Neural progenitor cell (in vitro differentiated cells): ENCODE results near the gene TUBD1. TPM values are rescaled to one million over a fixed set of nuclear protein-coding genes. Genes with fewer than 3 reads are reported as not detected.

Source experiments
- DNase-seq: peaks from one replicate; pipeline ENCODE4 v3.0.0-alpha.2; 2016; ENCODE audit warnings: low spot score
- H2AFZ ChIP-seq: fragments of 200-600 bp; sonication (generic); replicated peaks from 2 replicates; pipeline ENCODE4 v1.6.1; 2016; ENCODE audit warnings: antibody characterized with exemption
- H3F3A ChIP-seq: fragments of 200-600 bp; sonication (generic); 2 replicates; pipeline ENCODE4 v1.6.1; 2016; ENCODE audit warnings: antibody characterized with exemption, low read depth
- H3K27ac ChIP-seq: fragments of 200-600 bp; sonication (generic); 2 replicates; pipeline ENCODE4 v1.5.1; 2016; ENCODE audit warnings: mild to moderate bottlenecking
- H3K27me3 ChIP-seq: fragments of 200-600 bp; sonication (generic); 2 replicates; pipeline ENCODE4 v1.6.1; 2016; ENCODE audit warnings: mild to moderate bottlenecking, moderate library complexity
- H3K36me3 ChIP-seq: fragments of 200-600 bp; sonication (generic); 2 replicates; pipeline ENCODE4 v1.5.1; 2016
- H3K4me1 ChIP-seq: fragments of 200-600 bp; sonication (generic); 2 replicates; pipeline ENCODE4 v1.6.1; 2016; ENCODE audit warnings: mixed run types
- H3K4me2 ChIP-seq: fragments of 200-600 bp; sonication (generic); 2 replicates; pipeline ENCODE4 v1.6.1; 2016
- H3K4me3 ChIP-seq: fragments of 200-600 bp; sonication (generic); 2 replicates; pipeline ENCODE4 v1.5.1; 2016
- H3K79me2 ChIP-seq: fragments of 200-600 bp; sonication (generic); 2 replicates; pipeline ENCODE4 v1.6.1; 2016; ENCODE audit warnings: low read depth
- H3K9ac ChIP-seq: fragments of 200-600 bp; sonication (generic); 2 replicates; pipeline ENCODE4 v1.6.1; 2016
- H3K9me3 ChIP-seq: fragments of 200-600 bp; sonication (generic); 2 replicates; pipeline ENCODE4 v1.5.1; 2016; ENCODE audit warnings: low read depth
- H4K20me1 ChIP-seq: fragments of 200-600 bp; sonication (generic); 2 replicates; pipeline ENCODE4 v1.6.1; 2016; ENCODE audit warnings: low read depth
- H3K27ac Mint-ChIP-seq: 3 replicates; pipeline ENCODE4 v1.8.0; 2021; ENCODE audit warnings: mixed read lengths
- H3K27me3 Mint-ChIP-seq: 2 replicates; pipeline ENCODE4 v1.8.0; 2022; ENCODE audit warnings: low read depth, mild to moderate bottlenecking, inconsistent platforms, moderate library complexity, mixed read lengths; ENCODE audit not compliant: insufficient read depth
- H3K36me3 Mint-ChIP-seq: 3 replicates; pipeline ENCODE4 v1.8.0; 2021; ENCODE audit warnings: mixed read lengths
- H3K4me1 Mint-ChIP-seq: 3 replicates; pipeline ENCODE4 v1.8.0; 2021; ENCODE audit warnings: mixed read lengths
- H3K4me3 Mint-ChIP-seq: 3 replicates; pipeline ENCODE4 v1.8.0; 2021; ENCODE audit warnings: mild to moderate bottlenecking, moderate library complexity, mixed read lengths
- H3K9me3 Mint-ChIP-seq: 3 replicates; pipeline ENCODE4 v1.8.0; 2020; ENCODE audit warnings: mixed read lengths
- EZH2 ChIP-seq: fragments of 200-600 bp; sonication (generic); IDR thresholded peaks from 2 replicates; pipeline ENCODE4 v1.6.1; 2017; ENCODE audit warnings: antibody characterized with exemption, mild to moderate bottlenecking, moderate library complexity
- EZH2phosphoT487 ChIP-seq: fragments of 200-600 bp; sonication (generic); IDR thresholded peaks from 2 replicates; pipeline ENCODE4 v1.6.1; 2017; ENCODE audit warnings: antibody characterized with exemption
- total RNA-seq: library from RNA; depleted of rRNA; stranded (reverse); fragments of >200 nt; gene quantifications from 2 replicates; pipeline ENCODE4 v1.2.3, GENCODE V29; 2015; ENCODE audit warnings: low replicate concordance
- TF ChIP-seq, protein P1 (sequence below): fragments of 200-600 bp; sonication (generic); IDR thresholded peaks from 2 replicates; pipeline ENCODE4 v1.5.1; 2017; ENCODE audit warnings: antibody characterized with exemption, mild to moderate bottlenecking

The TUBD1 gene
- total RNA-seq, 1 donor from 2014 or later = 32.6 TPM

DNA sequence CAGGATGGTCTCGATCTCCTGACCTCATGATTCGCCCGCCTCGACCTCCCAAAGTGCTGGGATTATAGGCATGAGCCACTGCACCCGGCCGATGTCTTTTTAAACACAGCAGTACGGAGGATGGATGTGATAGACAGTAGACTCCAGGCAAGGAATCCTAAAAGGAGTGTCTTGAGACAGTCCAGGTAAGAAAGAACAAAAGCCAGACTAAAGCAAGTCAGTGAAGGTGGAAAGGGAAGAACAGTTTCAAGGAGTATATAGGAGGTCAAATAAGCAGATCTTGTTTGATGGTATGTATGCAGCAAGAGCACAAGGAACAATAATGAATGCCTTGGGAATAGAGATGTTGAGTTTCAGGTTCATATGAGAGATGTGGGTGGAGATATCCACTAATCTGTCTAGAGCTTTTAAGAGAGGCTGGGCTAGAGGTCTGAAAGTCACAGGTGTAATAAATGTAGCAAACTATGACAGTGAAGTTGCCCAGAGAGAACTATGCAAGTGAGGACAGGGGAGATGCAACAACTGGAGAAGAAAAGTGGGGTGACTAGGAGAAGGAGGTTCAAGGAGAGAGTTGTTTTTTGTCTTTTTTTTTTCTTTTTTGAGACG is 4.5 kb downstream of the TUBD1 start:
- H3K4me3 ChIP-seq = no peak overlapping the region
- Mint-ChIP-seq H3K4me3 (no peak overlapping the region), H3K9me3 (no peaks in the 10 kb centered on the region), H3K27me3 (peaks cover 2% of the 10 kb centered on the region), H3K36me3 (peaks cover 21% of the 10 kb centered on the region), H3K27ac (no peak overlapping the region), H3K4me1 (peaks cover 11% of the 10 kb centered on the region)
- DNase-seq = no peak
- H2AFZ ChIP-seq = no peak overlapping the region
- peaks cover 7% of the 10 kb centered on the region for H3K4me1 ChIP-seq
- H3K79me2 ChIP-seq = peaks cover 24% of the 10 kb centered on the region
- H3K9me3 ChIP-seq = no peaks in the 10 kb centered on the region
- H3K4me2 ChIP-seq = no peak overlapping the region
- no peaks in the 10 kb centered on the region for H3K27me3 ChIP-seq
- no peaks in the 10 kb centered on the region for H3K36me3 ChIP-seq
- no peaks in the 10 kb centered on the region for H4K20me1 ChIP-seq
- H3K27ac ChIP-seq = no peak overlapping the region
- TF ChIP-seq, protein P1, sequence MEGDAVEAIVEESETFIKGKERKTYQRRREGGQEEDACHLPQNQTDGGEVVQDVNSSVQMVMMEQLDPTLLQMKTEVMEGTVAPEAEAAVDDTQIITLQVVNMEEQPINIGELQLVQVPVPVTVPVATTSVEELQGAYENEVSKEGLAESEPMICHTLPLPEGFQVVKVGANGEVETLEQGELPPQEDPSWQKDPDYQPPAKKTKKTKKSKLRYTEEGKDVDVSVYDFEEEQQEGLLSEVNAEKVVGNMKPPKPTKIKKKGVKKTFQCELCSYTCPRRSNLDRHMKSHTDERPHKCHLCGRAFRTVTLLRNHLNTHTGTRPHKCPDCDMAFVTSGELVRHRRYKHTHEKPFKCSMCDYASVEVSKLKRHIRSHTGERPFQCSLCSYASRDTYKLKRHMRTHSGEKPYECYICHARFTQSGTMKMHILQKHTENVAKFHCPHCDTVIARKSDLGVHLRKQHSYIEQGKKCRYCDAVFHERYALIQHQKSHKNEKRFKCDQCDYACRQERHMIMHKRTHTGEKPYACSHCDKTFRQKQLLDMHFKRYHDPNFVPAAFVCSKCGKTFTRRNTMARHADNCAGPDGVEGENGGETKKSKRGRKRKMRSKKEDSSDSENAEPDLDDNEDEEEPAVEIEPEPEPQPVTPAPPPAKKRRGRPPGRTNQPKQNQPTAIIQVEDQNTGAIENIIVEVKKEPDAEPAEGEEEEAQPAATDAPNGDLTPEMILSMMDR = no peak
- TF ChIP-seq EZH2phosphoT487 = no peak
- TF ChIP-seq EZH2 = no peak
- no peaks in the 10 kb centered on the region for H3F3A ChIP-seq
- H3K9ac ChIP-seq = no peak overlapping the region

DNA sequence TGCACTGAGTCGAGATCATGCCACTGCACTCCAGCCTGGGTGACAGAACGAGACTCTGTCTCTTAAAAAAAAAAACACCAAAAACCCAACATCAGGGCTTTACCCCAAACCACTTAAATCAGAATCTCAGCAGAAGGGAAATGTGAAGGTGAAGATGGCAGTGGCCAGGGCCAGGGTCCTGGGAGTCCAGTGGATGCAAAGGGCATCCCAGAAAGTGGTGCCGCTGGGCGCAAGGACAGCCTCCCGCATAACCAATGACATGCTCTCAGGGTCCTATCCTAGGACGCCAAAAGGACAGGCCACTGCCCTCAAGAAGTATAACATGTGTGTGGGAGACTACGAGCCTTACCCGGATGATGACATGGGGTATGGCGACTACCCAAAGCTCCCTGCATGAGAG is 7.9 kb downstream of the TUBD1 start:
- Histone ChIP-seq H4K20me1 (no peaks in the 10 kb centered on the region), H3K27me3 (no peaks in the 10 kb centered on the region), H3K4me2 (no peak overlapping the region), H3K27ac (no peak overlapping the region), H3K4me3 (no peak overlapping the region), H2AFZ (no peak overlapping the region), H3K4me1 (no peaks in the 10 kb centered on the region), H3K36me3 (no peaks in the 10 kb centered on the region), H3K9ac (no peak overlapping the region), H3K9me3 (no peaks in the 10 kb centered on the region), H3K79me2 (no peaks in the 10 kb centered on the region), H3F3A (no peaks in the 10 kb centered on the region)
- TF ChIP-seq EZH2 = no peak
- no peak for TF ChIP-seq EZH2phosphoT487
- Mint-ChIP-seq H3K27ac (no peak overlapping the region), H3K4me3 (no peak overlapping the region), H3K4me1 (no peaks in the 10 kb centered on the region), H3K36me3 (peaks cover 20% of the 10 kb centered on the region), H3K27me3 (peaks cover 2% of the 10 kb centered on the region), H3K9me3 (no peaks in the 10 kb centered on the region)
- no peak for DNase-seq

DNA sequence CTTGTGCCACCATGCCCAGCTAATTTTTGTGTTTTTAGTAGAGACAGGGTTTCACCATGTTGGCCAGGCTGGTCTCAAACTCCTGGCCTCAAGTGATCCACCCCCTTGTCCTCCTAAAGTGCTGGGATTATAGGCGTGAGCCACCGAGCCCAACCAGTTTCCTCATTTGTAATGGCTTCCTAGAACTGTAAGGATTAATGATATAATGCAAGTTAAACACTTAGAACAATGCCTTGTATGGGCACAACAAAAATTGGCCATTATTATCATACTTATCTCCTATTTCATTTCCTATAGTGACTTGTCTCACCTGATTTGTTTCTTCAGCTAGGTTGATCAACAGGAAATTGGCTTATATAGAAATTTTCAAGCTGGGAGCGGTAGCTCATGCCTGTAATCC is 14.1 kb downstream of the TUBD1 start:
- no peaks in the 10 kb centered on the region for H3K27me3 ChIP-seq
- no peak overlapping the region for H3K4me3 Mint-ChIP-seq

DNA sequence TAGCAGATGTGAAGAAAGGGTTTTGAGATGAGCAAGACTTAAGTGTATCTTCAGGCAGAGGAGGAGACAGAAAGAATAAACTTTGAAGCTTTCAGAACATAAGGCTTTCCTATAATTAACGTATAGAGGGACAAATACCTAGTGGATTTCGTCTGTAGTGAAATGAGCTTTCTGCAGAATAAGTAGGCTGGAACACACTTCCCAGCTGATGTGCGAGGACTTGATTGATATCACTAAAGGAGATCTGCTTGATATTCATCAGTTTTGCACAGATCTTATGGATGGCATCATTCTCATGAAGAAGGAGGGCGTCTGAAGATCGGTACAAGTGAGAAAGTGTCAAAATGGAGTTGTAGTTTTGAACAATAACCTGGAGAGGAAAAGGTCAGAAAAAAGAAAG is 14.8 kb downstream of the TUBD1 start:
- no peaks in the 10 kb centered on the region for H3K27me3 ChIP-seq
- H3K4me2 ChIP-seq = no peak overlapping the region
- no peaks in the 10 kb centered on the region for H3F3A ChIP-seq
- Mint-ChIP-seq H3K36me3 (peaks cover 16% of the 10 kb centered on the region), H3K27me3 (no peaks in the 10 kb centered on the region), H3K27ac (no peak overlapping the region), H3K9me3 (no peaks in the 10 kb centered on the region), H3K4me3 (no peak overlapping the region), H3K4me1 (no peaks in the 10 kb centered on the region)
- no peaks in the 10 kb centered on the region for H3K4me1 ChIP-seq
- no peaks in the 10 kb centered on the region for H3K79me2 ChIP-seq
- H2AFZ ChIP-seq = no peak overlapping the region
- H4K20me1 ChIP-seq = no peaks in the 10 kb centered on the region
- no peak for DNase-seq
- no peaks in the 10 kb centered on the region for H3K9me3 ChIP-seq
- no peak overlapping the region for H3K27ac ChIP-seq
- H3K36me3 ChIP-seq = no peaks in the 10 kb centered on the region
- TF ChIP-seq EZH2 (no peak), EZH2phosphoT487 (no peak)
- TF ChIP-seq, protein P1 = no peak
- no peak overlapping the region for H3K4me3 ChIP-seq
- H3K9ac ChIP-seq = no peak overlapping the region

More for the DNA sequence above, 14.1 kb downstream of the TUBD1 start:
- H2AFZ ChIP-seq = no peak overlapping the region
- Mint-ChIP-seq H3K27ac (no peak overlapping the region), H3K36me3 (peaks cover 16% of the 10 kb centered on the region), H3K9me3 (no peaks in the 10 kb centered on the region), H3K4me1 (no peaks in the 10 kb centered on the region), H3K27me3 (no peaks in the 10 kb centered on the region)
- H4K20me1 ChIP-seq = no peaks in the 10 kb centered on the region
- no peaks in the 10 kb centered on the region for H3F3A ChIP-seq
- H3K9me3 ChIP-seq = no peaks in the 10 kb centered on the region
- no peaks in the 10 kb centered on the region for H3K79me2 ChIP-seq
- H3K36me3 ChIP-seq = no peaks in the 10 kb centered on the region
- no peaks in the 10 kb centered on the region for H3K4me1 ChIP-seq
- H3K27ac ChIP-seq = no peak overlapping the region
- TF ChIP-seq, protein P1 = no peak
- no peak for TF ChIP-seq EZH2phosphoT487
- no peak for DNase-seq
- H3K4me3 ChIP-seq = no peak overlapping the region
- no peak overlapping the region for H3K4me2 ChIP-seq
- no peak overlapping the region for H3K9ac ChIP-seq
